K562 (cell line): ENCODE data around the gene SLAMF9. TPM values are rescaled to one million over a fixed set of nuclear protein-coding genes. Genes with fewer than 3 reads are reported as not detected.

Source experiments
- CREB1 ChIP-seq, 2 experiments: sonication (generic) in 1 of 2; formaldehyde crosslinking in 1 of 2; IDR thresholded peaks; 2 replicates each; pipeline versions ENCODE4 v1.6.1 to v1.8.0; 2012 to 2022; ENCODE audit warnings: inconsistent platforms in 1 of 2, mild to moderate bottlenecking in 1 of 2, missing genetic modification reagents in 1 of 2, moderate library complexity in 1 of 2
- FOXM1 ChIP-seq, 2 experiments: fragments of 450-650 bp in 1 of 2; sonication (generic) in 1 of 2; formaldehyde crosslinking in 1 of 2; IDR thresholded peaks; 2 replicates each; pipeline versions ENCODE4 v1.6.1 to v1.9.0; 2017 to 2022; ENCODE audit warnings: low read depth in 2 of 2, mild to moderate bottlenecking in 2 of 2, missing genetic modification reagents in 1 of 2, moderate library complexity in 1 of 2
- NR4A1 ChIP-seq, 2 experiments: fragments of 250-450 bp in 1 of 2; fragments of 450-650 bp in 1 of 2; sonication (Bioruptor Pico) in 1 of 2; IDR thresholded peaks; 2 replicates each; pipeline versions ENCODE4 v1.4.0 to v1.6.1; 2016 to 2020; ENCODE audit warnings: mild to moderate bottlenecking in 2 of 2, missing compliant biosample characterization in 1 of 2, missing genetic modification characterization in 1 of 2, moderate library complexity in 1 of 2
- XRCC4 ChIP-seq: IDR thresholded peaks from one replicate; pipeline ENCODE4 v1.6.1; 2011; ENCODE audit not compliant: insufficient read depth, insufficient read length; ENCODE audit errors: extremely low read depth
- ZFP36 ChIP-seq: fragments of 150-350 bp; IDR thresholded peaks from 2 replicates; pipeline ENCODE4 v1.6.1; 2018; ENCODE audit warnings: low read length, low read depth; ENCODE audit not compliant: partially characterized antibody
- ZNF232 ChIP-seq: sonication (generic); formaldehyde crosslinking; IDR thresholded peaks from 2 replicates; pipeline ENCODE4 v1.8.0; 2022; ENCODE audit warnings: mild to moderate bottlenecking, missing genetic modification reagents
- ZNF354B ChIP-seq: fragments of 250-450 bp; sonication (Bioruptor Pico); IDR thresholded peaks from 2 replicates; pipeline ENCODE4 v1.4.0; 2020
- polyA plus RNA-seq, 8 experiments: library from polyadenylated mRNA; depleted of rRNA in 4 of 8; stranded (reverse) in 5 of 8; unstranded in 3 of 8; fragments of >200 nt; fragmentation: Nextera tagmentation in 2 of 8; fragmentation: Illumina TruSeq in 1 of 8; extraction: Ambion mirVana in 2 of 8; extraction: Trizol in 1 of 8; gene quantifications; 2 replicates each; pipeline versions ENCODE4 v1.2.1 to v1.2.3, GENCODE V29; 2011 to 2014; ENCODE audit warnings: inconsistent platforms in 1 of 8, missing spikeins in 1 of 8
- total RNA-seq, 7 experiments: library from RNA; depleted of rRNA in 6 of 7; stranded (reverse); fragments of >200 nt in 6 of 7; fragmentation: Illumina TruSeq in 2 of 7; extraction: Trizol in 2 of 7; gene quantifications; 2 replicates each; pipeline versions ENCODE4 v1.2.1 to v1.2.3, GENCODE V29; 2011 to 2021; ENCODE audit warnings: low replicate concordance in 1 of 7
- TF ChIP-seq, protein P1 (sequence below): fragments of 450-650 bp; formaldehyde crosslinking; IDR thresholded peaks from 2 replicates; pipeline ENCODE4 v1.4.0; 2022; ENCODE audit warnings: missing genetic modification characterization
- TF ChIP-seq, protein P2 (sequence below): fragments of 450-650 bp; conservative IDR thresholded peaks from 2 replicates; pipeline ENCODE4 v1.6.1; 2016; ENCODE audit warnings: missing genetic modification characterization, low read depth, mild to moderate bottlenecking, control low read depth, missing compliant biosample characterization
- TF ChIP-seq, protein P3 (sequence below): fragments of 450-650 bp; formaldehyde crosslinking; IDR thresholded peaks from 2 replicates; pipeline ENCODE4 v1.4.0; 2020; ENCODE audit warnings: mild to moderate bottlenecking, mixed read lengths
- TF ChIP-seq, protein P4 (sequence below): sonication (generic); formaldehyde crosslinking; IDR thresholded peaks from 2 replicates; pipeline ENCODE4 v1.8.0; 2022; ENCODE audit warnings: mild to moderate bottlenecking, missing genetic modification reagents, borderline replicate concordance

SLAMF9 gene
- total and polyA plus RNA-seq, 9 of the 15 experiments (the other 6 are each of a cell fraction or from before 2014, with no cell fraction given), result 0.13 to 0.21 TPM; not detected in 7

DNA sequence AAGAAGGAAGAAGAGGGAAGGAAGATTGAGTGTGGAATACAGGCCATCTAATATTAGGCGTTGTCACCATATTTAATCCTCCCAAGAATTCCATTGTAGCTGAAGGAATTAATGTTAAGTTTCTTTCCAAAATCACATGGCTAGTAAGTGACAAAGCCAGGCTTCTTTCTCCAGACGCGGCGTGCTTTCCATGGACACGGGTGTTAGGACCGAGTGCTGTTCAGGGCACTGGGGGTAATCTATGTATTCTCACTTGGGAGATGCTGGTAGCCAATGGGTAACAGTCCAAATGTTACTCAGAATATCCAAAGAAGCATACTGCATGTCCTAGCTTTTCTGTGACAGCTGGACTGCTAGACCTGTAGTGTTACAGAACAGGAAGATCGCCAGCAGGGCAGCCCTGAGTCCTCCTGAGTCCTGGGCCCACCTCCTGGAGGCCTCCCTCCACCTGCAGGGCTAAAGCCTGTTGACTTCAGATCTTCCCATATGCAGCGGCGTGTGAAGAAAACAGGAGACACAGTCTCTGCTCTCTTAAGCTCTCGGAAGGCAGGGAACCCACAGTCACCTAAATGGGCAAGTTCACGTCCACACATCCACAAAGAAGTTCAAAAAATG lies 13.9 kb downstream of the SLAMF9 start (continued):
- TF ChIP-seq, protein P1, sequence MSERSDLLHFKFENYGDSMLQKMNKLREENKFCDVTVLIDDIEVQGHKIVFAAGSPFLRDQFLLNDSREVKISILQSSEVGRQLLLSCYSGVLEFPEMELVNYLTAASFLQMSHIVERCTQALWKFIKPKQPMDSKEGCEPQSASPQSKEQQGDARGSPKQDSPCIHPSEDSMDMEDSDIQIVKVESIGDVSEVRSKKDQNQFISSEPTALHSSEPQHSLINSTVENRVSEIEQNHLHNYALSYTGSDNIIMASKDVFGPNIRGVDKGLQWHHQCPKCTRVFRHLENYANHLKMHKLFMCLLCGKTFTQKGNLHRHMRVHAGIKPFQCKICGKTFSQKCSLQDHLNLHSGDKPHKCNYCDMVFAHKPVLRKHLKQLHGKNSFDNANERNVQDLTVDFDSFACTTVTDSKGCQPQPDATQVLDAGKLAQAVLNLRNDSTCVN (CRISPR knock-in tag), result no peak
- TF ChIP-seq ZFP36, result no peak
- TF ChIP-seq ZNF354B (CRISPR knock-in tag), result no peak
- no peak for TF ChIP-seq NR4A1 (CRISPR knock-in tag; IDR thresholded peaks at IDR 0.05)
- no peak for TF ChIP-seq NR4A1 (tag; IDR thresholded peaks at IDR 0.05)
- no peak for TF ChIP-seq CREB1 (IDR thresholded peaks at IDR 0.05)
- TF ChIP-seq CREB1 (CRISPR knock-in tag; IDR thresholded peaks at IDR 0.05), result no peak
- no peak for TF ChIP-seq XRCC4
- TF ChIP-seq, protein P2, sequence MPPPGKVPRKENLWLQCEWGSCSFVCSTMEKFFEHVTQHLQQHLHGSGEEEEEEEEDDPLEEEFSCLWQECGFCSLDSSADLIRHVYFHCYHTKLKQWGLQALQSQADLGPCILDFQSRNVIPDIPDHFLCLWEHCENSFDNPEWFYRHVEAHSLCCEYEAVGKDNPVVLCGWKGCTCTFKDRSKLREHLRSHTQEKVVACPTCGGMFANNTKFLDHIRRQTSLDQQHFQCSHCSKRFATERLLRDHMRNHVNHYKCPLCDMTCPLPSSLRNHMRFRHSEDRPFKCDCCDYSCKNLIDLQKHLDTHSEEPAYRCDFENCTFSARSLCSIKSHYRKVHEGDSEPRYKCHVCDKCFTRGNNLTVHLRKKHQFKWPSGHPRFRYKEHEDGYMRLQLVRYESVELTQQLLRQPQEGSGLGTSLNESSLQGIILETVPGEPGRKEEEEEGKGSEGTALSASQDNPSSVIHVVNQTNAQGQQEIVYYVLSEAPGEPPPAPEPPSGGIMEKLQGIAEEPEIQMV, result no peak
- TF ChIP-seq, protein P3, sequence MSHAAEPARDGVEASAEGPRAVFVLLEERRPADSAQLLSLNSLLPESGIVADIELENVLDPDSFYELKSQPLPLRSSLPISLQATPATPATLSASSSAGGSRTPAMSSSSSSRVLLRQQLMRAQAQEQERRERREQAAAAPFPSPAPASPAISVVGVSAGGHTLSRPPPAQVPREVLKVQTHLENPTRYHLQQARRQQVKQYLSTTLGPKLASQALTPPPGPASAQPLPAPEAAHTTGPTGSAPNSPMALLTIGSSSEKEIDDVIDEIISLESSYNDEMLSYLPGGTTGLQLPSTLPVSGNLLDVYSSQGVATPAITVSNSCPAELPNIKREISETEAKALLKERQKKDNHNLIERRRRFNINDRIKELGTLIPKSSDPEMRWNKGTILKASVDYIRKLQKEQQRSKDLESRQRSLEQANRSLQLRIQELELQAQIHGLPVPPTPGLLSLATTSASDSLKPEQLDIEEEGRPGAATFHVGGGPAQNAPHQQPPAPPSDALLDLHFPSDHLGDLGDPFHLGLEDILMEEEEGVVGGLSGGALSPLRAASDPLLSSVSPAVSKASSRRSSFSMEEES, result no peak
- no peak for TF ChIP-seq FOXM1 (IDR thresholded peaks at IDR 0.05; ENCODE audit: low read depth)
- TF ChIP-seq FOXM1 (CRISPR knock-in tag; IDR thresholded peaks at IDR 0.05; ENCODE audit: low read depth), result no peak
- TF ChIP-seq ZNF232, result no peak
- TF ChIP-seq, protein P4, sequence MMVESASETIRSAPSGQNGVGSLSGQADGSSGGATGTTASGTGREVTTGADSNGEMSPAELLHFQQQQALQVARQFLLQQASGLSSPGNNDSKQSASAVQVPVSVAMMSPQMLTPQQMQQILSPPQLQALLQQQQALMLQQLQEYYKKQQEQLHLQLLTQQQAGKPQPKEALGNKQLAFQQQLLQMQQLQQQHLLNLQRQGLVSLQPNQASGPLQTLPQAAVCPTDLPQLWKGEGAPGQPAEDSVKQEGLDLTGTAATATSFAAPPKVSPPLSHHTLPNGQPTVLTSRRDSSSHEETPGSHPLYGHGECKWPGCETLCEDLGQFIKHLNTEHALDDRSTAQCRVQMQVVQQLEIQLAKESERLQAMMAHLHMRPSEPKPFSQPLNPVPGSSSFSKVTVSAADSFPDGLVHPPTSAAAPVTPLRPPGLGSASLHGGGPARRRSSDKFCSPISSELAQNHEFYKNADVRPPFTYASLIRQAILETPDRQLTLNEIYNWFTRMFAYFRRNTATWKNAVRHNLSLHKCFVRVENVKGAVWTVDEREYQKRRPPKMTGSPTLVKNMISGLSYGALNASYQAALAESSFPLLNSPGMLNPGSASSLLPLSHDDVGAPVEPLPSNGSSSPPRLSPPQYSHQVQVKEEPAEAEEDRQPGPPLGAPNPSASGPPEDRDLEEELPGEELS, result no peak
